Adrenal gland (tissue), 5 donors: Measurements from ENCODE around the gene PTPRD.

Experiments used
- POLR2A ChIP-seq, 2 donors: fragments of 450-650 bp; IDR thresholded peaks; one replicate each; pipeline ENCODE4 v1.6.1; 2017; ENCODE audit warnings: antibody characterized with exemption in 2 of 2, mild to moderate bottlenecking in 2 of 2, moderate library complexity in 1 of 2
- TF ChIP-seq, protein P1 (sequence below), 6 experiments: fragments of 450-650 bp in 4 of 6; fragments of 200-600 bp in 2 of 6; sonication (generic) in 1 of 6; IDR thresholded peaks; 1 replicate in 5 of 6; 2 replicates in 1 of 6; pipeline versions ENCODE4 v1.5.1 to v1.8.0; 2016 to 2021; ENCODE audit warnings: antibody characterized with exemption in 6 of 6, mild to moderate bottlenecking in 2 of 6, moderate library complexity in 1 of 6
- donor health status: DM: no; HTN: no; CAD: no.

DNA sequence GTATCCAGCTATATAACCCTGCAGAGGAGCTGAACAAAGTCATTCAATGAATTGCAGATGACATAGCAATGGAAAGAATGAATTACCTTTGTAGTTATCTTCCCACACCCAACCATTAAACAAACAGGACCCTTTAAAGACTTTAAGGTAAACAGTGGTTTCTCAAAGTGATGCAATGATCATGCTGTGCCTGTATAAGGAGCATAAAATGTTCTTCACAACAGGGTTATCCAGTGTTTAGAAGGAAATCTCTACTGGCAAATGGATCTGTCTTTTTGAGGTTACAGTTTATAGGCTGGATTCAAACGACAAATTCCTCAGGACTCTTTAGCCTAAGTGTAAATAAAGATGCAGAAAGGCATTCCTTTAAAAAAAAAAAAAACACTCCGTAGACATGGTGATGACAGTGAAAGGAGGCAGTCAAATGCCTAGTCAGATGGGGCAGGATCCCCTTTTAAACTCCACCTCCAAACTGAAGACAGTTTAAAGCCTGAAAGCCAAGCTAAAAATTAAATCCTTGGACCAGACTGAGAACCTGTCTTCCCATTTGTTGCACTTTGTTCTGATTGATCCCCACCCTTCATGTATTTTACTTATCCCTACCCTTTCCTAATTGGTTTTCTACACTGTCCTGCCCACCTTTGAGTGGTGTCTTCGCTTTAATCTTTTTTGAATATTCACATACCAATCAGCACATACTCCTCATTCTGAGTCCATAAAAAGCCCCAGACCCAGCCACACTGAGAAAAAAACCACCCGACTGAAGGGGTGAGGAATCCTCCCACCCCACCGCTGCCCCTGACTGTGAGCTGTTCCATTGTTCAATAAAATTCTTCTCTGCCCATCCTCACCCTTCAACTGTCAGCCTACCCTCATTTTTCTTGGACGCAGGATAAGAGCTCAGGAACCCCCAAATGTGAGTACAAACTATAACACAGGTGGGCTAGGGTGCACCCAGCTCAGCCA is 2052.0 kb downstream of the PTPRD start:
- TF ChIP-seq, protein P1, sequence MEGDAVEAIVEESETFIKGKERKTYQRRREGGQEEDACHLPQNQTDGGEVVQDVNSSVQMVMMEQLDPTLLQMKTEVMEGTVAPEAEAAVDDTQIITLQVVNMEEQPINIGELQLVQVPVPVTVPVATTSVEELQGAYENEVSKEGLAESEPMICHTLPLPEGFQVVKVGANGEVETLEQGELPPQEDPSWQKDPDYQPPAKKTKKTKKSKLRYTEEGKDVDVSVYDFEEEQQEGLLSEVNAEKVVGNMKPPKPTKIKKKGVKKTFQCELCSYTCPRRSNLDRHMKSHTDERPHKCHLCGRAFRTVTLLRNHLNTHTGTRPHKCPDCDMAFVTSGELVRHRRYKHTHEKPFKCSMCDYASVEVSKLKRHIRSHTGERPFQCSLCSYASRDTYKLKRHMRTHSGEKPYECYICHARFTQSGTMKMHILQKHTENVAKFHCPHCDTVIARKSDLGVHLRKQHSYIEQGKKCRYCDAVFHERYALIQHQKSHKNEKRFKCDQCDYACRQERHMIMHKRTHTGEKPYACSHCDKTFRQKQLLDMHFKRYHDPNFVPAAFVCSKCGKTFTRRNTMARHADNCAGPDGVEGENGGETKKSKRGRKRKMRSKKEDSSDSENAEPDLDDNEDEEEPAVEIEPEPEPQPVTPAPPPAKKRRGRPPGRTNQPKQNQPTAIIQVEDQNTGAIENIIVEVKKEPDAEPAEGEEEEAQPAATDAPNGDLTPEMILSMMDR (IDR thresholded peaks at IDR 0.05) = no peak
- no peak for TF ChIP-seq POLR2A (IDR thresholded peaks at IDR 0.05)
